A549 (cell line): ENCODE data around the gene LYL1.

ENCODE experiments used
- CEBPB ChIP-seq, 2 experiments: fragments of >200 bp in 1 of 2; sonication (Bioruptor Twin) in 1 of 2; formaldehyde crosslinking in 1 of 2; IDR thresholded peaks; 2 replicates each; pipeline ENCODE4 v1.6.1; 2012 to 2016
- CHD2 ChIP-seq: fragments of 150-350 bp; IDR thresholded peaks from 2 replicates; pipeline ENCODE4 v1.6.1; 2014; ENCODE audit warnings: low read length; ENCODE audit not compliant: partially characterized antibody
- KDM1A ChIP-seq: fragments of 200-600 bp; sonication (generic); IDR thresholded peaks from 2 replicates; pipeline ENCODE4 v1.6.1; 2016; ENCODE audit warnings: low read depth, mild to moderate bottlenecking
- POLR2A ChIP-seq: IDR thresholded peaks from 2 replicates; pipeline ENCODE4 v1.6.1; 2012; ENCODE audit warnings: mild to moderate bottlenecking, low read length
- TF ChIP-seq, protein P1 (sequence below): fragments of >200 bp; sonication (Bioruptor Twin); formaldehyde crosslinking; IDR thresholded peaks from 3 replicates; pipeline ENCODE4 v1.5.1; 2016

DNA sequence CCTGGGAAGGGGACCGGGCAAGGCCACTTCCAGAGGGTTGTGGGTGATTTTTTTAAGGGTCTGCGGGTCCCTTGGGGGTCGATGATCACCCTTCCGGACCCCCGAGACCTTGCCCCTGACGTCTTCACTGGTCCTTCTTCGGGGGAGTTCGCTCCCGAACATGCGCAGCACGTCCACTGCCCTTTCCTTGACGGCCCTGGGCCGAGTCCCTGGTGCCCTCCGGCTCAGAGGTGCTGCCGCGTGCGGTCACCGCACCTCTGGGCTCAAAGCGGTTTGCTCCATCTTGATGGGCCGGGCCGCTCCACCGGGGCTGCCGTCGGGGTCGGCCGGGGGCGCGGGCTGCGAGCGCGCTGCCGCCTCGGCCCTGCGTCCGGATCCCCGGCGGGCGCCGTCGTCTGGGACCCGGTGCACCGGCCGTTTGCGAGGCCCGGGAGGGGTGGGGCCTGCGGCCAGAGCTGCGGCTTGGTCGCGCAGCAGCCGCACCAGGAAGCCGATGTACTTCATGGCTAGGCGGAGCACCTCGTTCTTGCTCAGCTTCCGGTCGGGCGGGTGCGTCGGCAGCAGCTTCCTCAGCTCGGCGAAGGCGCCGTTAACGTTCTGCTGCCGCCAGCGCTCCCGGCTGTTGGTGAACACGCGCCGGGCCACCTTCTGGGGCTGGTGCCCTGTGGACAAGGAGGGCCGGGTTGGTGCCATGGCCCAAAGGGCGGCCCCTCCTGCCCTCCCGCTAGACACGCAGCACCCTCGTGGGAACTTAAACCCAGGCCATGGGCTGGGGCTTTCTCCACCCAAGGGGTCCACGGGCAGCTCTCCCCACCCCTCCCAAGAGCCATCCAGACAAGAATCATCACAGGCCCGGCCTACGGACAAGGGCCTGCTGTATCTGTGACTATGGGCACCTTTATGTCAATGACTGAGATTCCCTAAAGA is 3.3 kb downstream of the LYL1 start:
- TF ChIP-seq, protein P1, sequence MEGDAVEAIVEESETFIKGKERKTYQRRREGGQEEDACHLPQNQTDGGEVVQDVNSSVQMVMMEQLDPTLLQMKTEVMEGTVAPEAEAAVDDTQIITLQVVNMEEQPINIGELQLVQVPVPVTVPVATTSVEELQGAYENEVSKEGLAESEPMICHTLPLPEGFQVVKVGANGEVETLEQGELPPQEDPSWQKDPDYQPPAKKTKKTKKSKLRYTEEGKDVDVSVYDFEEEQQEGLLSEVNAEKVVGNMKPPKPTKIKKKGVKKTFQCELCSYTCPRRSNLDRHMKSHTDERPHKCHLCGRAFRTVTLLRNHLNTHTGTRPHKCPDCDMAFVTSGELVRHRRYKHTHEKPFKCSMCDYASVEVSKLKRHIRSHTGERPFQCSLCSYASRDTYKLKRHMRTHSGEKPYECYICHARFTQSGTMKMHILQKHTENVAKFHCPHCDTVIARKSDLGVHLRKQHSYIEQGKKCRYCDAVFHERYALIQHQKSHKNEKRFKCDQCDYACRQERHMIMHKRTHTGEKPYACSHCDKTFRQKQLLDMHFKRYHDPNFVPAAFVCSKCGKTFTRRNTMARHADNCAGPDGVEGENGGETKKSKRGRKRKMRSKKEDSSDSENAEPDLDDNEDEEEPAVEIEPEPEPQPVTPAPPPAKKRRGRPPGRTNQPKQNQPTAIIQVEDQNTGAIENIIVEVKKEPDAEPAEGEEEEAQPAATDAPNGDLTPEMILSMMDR: no peak
- TF ChIP-seq CEBPB (IDR thresholded peaks at IDR 0.05) (no peak), KDM1A (no peak), CHD2 (no peak), POLR2A (no peak)
